Measurements from ENCODE around the gene TCIRG1.
"Not testable (repeated sequence)": the region's sequence is repeated elsewhere in the genome, so short reads cannot be mapped to it uniquely, and the experiment has no call there.

The TCIRG1 gene

GRCh38 chr11:68038718-68039525 lies at the start of gene TCIRG1:
Gene TCIRG1, plus strand, starts transcription at chr11:68039025. Its CDS starts 2,247 bp downstream, at chr11:68041272.
- DNase-seq (ENCODE audit: low read depth in 2 of 2): peak; percentile 52 to 65

GRCh38 chr11:67990546-67991346 lies 48.1 kb upstream of the TCIRG1 start:
- DNase-seq (ENCODE audit: low read depth in 2 of 2): not testable (repeated sequence)

- DNase-seq (ENCODE audit: low read depth in 2 of 2): not testable (repeated sequence)
Measured at GRCh38 chr11:67991347-67992121, 47.3 kb upstream of the TCIRG1 start.

GRCh38 chr11:67993821-67994220 lies 45.0 kb upstream of the TCIRG1 start:
- DNase-seq (ENCODE audit: low read depth in 2 of 2): peak; percentile 22 to 25

GRCh38 chr11:67994387-67994786 lies 44.4 kb upstream of the TCIRG1 start:
- not testable (repeated sequence) for DNase-seq (ENCODE audit: low read depth in 2 of 2)

GRCh38 chr11:67995129-67995528 lies 43.7 kb upstream of the TCIRG1 start:
- not testable (repeated sequence) for DNase-seq (ENCODE audit: low read depth in 2 of 2)

- not testable (repeated sequence) for DNase-seq (ENCODE audit: low read depth in 2 of 2)
Measured at GRCh38 chr11:67995579-67995978, 43.2 kb upstream of the TCIRG1 start.

- DNase-seq (ENCODE audit: low read depth in 2 of 2): no peak
Measured at GRCh38 chr11:67996051-67996450, 42.8 kb upstream of the TCIRG1 start.

- peak in 1 of 2 donors; percentile 25 for DNase-seq (ENCODE audit: low read depth in 2 of 2)
Measured at GRCh38 chr11:67996622-67997474, 42.0 kb upstream of the TCIRG1 start.

GRCh38 chr11:67997475-67997921 lies 41.3 kb upstream of the TCIRG1 start:
- no peak for DNase-seq (ENCODE audit: low read depth in 2 of 2)

- DNase-seq (ENCODE audit: low read depth in 2 of 2): no peak
Measured at GRCh38 chr11:67998150-67999045, 40.4 kb upstream of the TCIRG1 start.

- DNase-seq (ENCODE audit: low read depth in 2 of 2): no peak
Measured at GRCh38 chr11:67999201-67999629, 39.6 kb upstream of the TCIRG1 start.

GRCh38 chr11:67999704-68000103 lies 39.1 kb upstream of the TCIRG1 start:
- no peak for DNase-seq (ENCODE audit: low read depth in 2 of 2)

GRCh38 chr11:68002575-68002937 lies 36.3 kb upstream of the TCIRG1 start:
- no peak for DNase-seq (ENCODE audit: low read depth in 2 of 2)

- DNase-seq (ENCODE audit: low read depth in 2 of 2): peak; percentile 18 to 33
Measured at GRCh38 chr11:68002938-68003845, 35.6 kb upstream of the TCIRG1 start.

GRCh38 chr11:68003846-68004550 lies 34.8 kb upstream of the TCIRG1 start, which contains the start of gene UNC93B1:
Gene UNC93B1, minus strand, starts transcription at chr11:68004097. Its CDS starts 54 bp downstream, at chr11:68004043.
- DNase-seq (ENCODE audit: low read depth in 2 of 2): peak; percentile 73 to 82

GRCh38 chr11:68004551-68005335 lies 34.1 kb upstream of the TCIRG1 start:
- DNase-seq (ENCODE audit: low read depth in 2 of 2): no peak

Measured in activated CD4-positive, alpha-beta T cell treated with anti-CD3 and anti-CD28 coated beads for 24 hours (primary cell).